ENCODE data around the gene HDAC4. TPM values are rescaled to one million over a fixed set of nuclear protein-coding genes. Genes with fewer than 3 reads are reported as not detected.
A peak's percentile ranks its signal among the peaks of the same experiment; 100 is the strongest.

The HDAC4 gene
- total and polyA plus RNA-seq, 2 experiments from 2014 or later, result 8.1 to 41.8 TPM

- Mint-ChIP-seq H3K4me3 (no peak overlapping the region), H3K36me3 (ENCODE audit: low read depth) (peaks cover 10% of the 10 kb centered on the region; the same call in 1 of the 3 replicates), H3K4me1 (no peaks in the 10 kb centered on the region; the same call in 1 of the 3 replicates), H3K27ac (no peak overlapping the region), H3K9me3 (no peaks in the 10 kb centered on the region), H3K27me3 (ENCODE audit: insufficient read depth, low read depth, poor library complexity) (peaks cover 7% of the 10 kb centered on the region)
- H4K20me1 ChIP-seq (replicated peaks; ENCODE audit: insufficient read depth), result no peaks in the 10 kb centered on the region; the same call in 1 of the 2 replicates
- no peaks in the 10 kb centered on the region for H3K79me2 ChIP-seq (replicated peaks; ENCODE audit: insufficient read depth)
- H3F3A ChIP-seq (replicated peaks; ENCODE audit: low read depth), result no peaks in the 10 kb centered on the region
- H2AFZ ChIP-seq, result no peak overlapping the region
- no peak overlapping the region for H3K27ac ChIP-seq (ENCODE audit: low read depth)
- no peaks in the 10 kb centered on the region for H3K4me1 ChIP-seq (ENCODE audit: insufficient read depth)
- no peaks in the 10 kb centered on the region for H3K36me3 ChIP-seq (ENCODE audit: insufficient read depth)
- DNase-seq (ENCODE audit: low spot score) (no peak), ATAC-seq (no peak)
- no peaks in the 10 kb centered on the region for H3K9me2 ChIP-seq (ENCODE audit: insufficient read depth)
- H3K4me2 ChIP-seq, result no peak overlapping the region
- no peak overlapping the region for H3K4me3 ChIP-seq
- no peak for TF ChIP-seq POLR2AphosphoS5 (IDR thresholded peaks at IDR 0.05; ENCODE audit: low read depth)
- TF ChIP-seq CTCF (conservative IDR thresholded peaks at IDR 0.05; ENCODE audit: low read depth in 2 of 2), result no peak
- no peak for TF ChIP-seq ZNF114 (CRISPR knock-in tag; IDR thresholded peaks at IDR 0.05)
- no peak for TF ChIP-seq NANOG (IDR thresholded peaks at IDR 0.05; ENCODE audit: borderline replicate concordance)
- no peak for TF ChIP-seq EZH2 (IDR thresholded peaks at IDR 0.05; ENCODE audit: low read depth, unreplicated experiment)
- TF ChIP-seq CREB1 (CRISPR knock-in tag; IDR thresholded peaks at IDR 0.05; ENCODE audit: low read depth), result no peak
- H3K27me3 ChIP-seq (ENCODE audit: insufficient read depth), result no peaks in the 10 kb centered on the region
These were observed 338.8 kb downstream of the HDAC4 start for GRCh38 chr2:239061824-239062570.

GRCh38 chr2:239061121-239061666, 339.6 kb downstream of the HDAC4 start:
- DNase-seq (ENCODE audit: low spot score), result no peak
- no peaks in the 10 kb centered on the region for H3K36me3 ChIP-seq (ENCODE audit: insufficient read depth)
- peak overlapping the region; percentile 8; the same call in 1 of the 2 replicates for H3K27ac Mint-ChIP-seq

More at GRCh38 chr2:239061121-239061666, 339.6 kb downstream of the HDAC4 start:
- no peaks in the 10 kb centered on the region for H3K9me2 ChIP-seq (ENCODE audit: insufficient read depth)
- no peak overlapping the region for H3K4me3 Mint-ChIP-seq
- peaks cover 2% of the 10 kb centered on the region; the same call in 1 of the 3 replicates for H3K36me3 Mint-ChIP-seq (ENCODE audit: low read depth)
- H3K4me3 ChIP-seq, result no peak overlapping the region
- no peak for ATAC-seq
- no peaks in the 10 kb centered on the region for H3K4me1 ChIP-seq (ENCODE audit: insufficient read depth)
- no peaks in the 10 kb centered on the region for H3F3A ChIP-seq (replicated peaks; ENCODE audit: low read depth)
- no peaks in the 10 kb centered on the region; the same call in 1 of the 3 replicates for H3K4me1 Mint-ChIP-seq
- no peak overlapping the region for H3K27ac ChIP-seq (ENCODE audit: low read depth)
- no peaks in the 10 kb centered on the region; the same call in 1 of the 2 replicates for H4K20me1 ChIP-seq (replicated peaks; ENCODE audit: insufficient read depth)
- H3K27me3 Mint-ChIP-seq (ENCODE audit: insufficient read depth, low read depth, poor library complexity), result peaks cover 7% of the 10 kb centered on the region
- H3K4me2 ChIP-seq, result no peak overlapping the region
- H3K79me2 ChIP-seq (replicated peaks; ENCODE audit: insufficient read depth), result no peaks in the 10 kb centered on the region
- no peaks in the 10 kb centered on the region for H3K27me3 ChIP-seq (ENCODE audit: insufficient read depth)
- TF ChIP-seq POLR2AphosphoS5 (IDR thresholded peaks at IDR 0.05; ENCODE audit: low read depth), result no peak
- no peak for TF ChIP-seq CTCF (conservative IDR thresholded peaks at IDR 0.05; ENCODE audit: low read depth in 2 of 2)
- TF ChIP-seq ETS1 (IDR thresholded peaks at IDR 0.05), result no peak
- TF ChIP-seq ZNF462 (CRISPR knock-in tag; IDR thresholded peaks at IDR 0.05), result no peak
- no peaks in the 10 kb centered on the region for H3K9me3 Mint-ChIP-seq
- H2AFZ ChIP-seq, result no peak overlapping the region

Data from GM23338 (cell line).